ENCODE data around the gene GRIP2.

GRCh38 chr3:14522768-14523167 lies 17.4 kb downstream of the GRIP2 start:
- TF ChIP-seq CTCF (IDR thresholded peaks at IDR 0.05) (no peak), POLR2A (IDR thresholded peaks at IDR 0.05) (no peak)
